ENCODE data around the gene SNX1. TPM values are rescaled to one million over a fixed set of nuclear protein-coding genes. Genes with fewer than 3 reads are reported as not detected.
A peak's percentile ranks its signal among the peaks of the same experiment; 100 is the strongest.

Gene SNX1
- total RNA-seq, 1 experiment from 2014 or later: 94.5 TPM

DNA sequence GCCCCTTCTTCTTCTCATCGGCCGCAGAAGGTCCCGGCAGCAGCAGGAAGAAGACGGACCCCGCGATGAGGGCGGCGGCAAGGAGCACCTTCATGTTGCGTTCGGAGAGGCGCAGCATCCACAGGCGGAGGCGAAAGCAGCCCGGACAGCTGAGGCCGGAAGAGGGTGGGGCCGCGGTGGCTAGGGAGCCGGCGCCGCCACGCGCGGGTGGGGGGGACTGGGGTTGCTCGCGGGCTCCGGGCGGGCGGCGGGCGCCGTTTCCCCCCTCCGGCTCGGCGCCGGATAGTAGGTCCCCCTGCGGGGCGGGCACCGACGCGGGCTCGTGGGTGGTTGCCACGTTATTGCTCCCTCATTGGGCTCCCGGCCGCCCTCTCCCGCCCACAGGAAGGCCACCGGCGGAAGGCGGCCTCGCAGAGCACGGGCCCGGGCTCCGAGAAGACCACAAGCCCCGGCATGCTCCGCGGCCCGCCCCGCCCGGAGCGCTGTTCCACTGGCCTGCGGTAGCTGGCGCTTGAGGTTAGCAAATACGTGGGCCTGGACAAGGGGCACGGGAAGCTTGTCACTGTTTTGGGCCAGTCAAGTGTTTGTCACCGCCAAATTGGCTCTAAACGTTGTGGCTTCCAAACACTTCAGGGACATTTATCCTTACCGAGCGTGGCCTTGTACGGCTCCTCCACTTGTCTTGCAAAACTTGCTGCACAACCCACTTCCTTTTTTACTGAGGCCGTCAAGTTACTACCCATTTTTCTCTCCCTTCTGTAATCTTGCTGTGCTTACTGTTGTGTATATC lies 67.3 kb downstream of the SNX1 start, which contains the start of gene PPIB:
Gene PPIB (minus strand): TSS at position 154 of the 790 bp plus-strand sequence. CDS start 36 bp downstream, at position 118.
- POLR2A ChIA-PET (ENCODE audit: low non-redundant PET): interaction anchor here (0.6 to 0.9 kb wide), 2 partner anchors 10 to 14 kb away, joined by 3 to 7 read pairs; no protein-coding TSS in a partner anchor
- Histone ChIP-seq H3K27ac (ENCODE audit: low read depth, low read length, poor library complexity, severe bottlenecking) (peak within 1 kb of the TSS; percentile 79), H3K4me1 (ENCODE audit: insufficient read depth, low read length, poor library complexity, severe bottlenecking) (peaks cover 10% of the 10 kb centered on the region), H3K4me3 (ENCODE audit: low read depth, low read length, poor library complexity, severe bottlenecking) (peak within 1 kb of the TSS; percentile 77), H3K9me3 (ENCODE audit: low read depth, low read length, poor library complexity, severe bottlenecking) (no peaks in the 10 kb centered on the region), H3K27me3 (replicated peaks; ENCODE audit: insufficient read depth, low read depth, low read length, poor library complexity) (no peaks in the 10 kb centered on the region), H3K36me3 (ENCODE audit: insufficient read depth, low read length, poor library complexity, severe bottlenecking) (peaks cover 32% of the 10 kb centered on the region)
- BruUV-seq (replicated peaks): no TSS peak
- TF ChIP-seq EZH2 (IDR thresholded peaks at IDR 0.05; ENCODE audit: borderline replicate concordance, low read depth, low read length, poor library complexity, severe bottlenecking): no peak
- TF ChIP-seq, protein P1, sequence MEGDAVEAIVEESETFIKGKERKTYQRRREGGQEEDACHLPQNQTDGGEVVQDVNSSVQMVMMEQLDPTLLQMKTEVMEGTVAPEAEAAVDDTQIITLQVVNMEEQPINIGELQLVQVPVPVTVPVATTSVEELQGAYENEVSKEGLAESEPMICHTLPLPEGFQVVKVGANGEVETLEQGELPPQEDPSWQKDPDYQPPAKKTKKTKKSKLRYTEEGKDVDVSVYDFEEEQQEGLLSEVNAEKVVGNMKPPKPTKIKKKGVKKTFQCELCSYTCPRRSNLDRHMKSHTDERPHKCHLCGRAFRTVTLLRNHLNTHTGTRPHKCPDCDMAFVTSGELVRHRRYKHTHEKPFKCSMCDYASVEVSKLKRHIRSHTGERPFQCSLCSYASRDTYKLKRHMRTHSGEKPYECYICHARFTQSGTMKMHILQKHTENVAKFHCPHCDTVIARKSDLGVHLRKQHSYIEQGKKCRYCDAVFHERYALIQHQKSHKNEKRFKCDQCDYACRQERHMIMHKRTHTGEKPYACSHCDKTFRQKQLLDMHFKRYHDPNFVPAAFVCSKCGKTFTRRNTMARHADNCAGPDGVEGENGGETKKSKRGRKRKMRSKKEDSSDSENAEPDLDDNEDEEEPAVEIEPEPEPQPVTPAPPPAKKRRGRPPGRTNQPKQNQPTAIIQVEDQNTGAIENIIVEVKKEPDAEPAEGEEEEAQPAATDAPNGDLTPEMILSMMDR (conservative IDR thresholded peaks at IDR 0.05; ENCODE audit: low read depth, low read length): peak; percentile 73
- DNase-seq (ENCODE audit: low spot score): peak; percentile 99
- intact Hi-C loops (cut with micrococcal nuclease; ENCODE audit: unreplicated experiment): loop anchor here (1.0 kb wide), 1 partner anchor 193 kb away; the partner anchor contains the start of gene CSNK1G1
- CTCF ChIA-PET: interaction anchor here (0.6 to 1.7 kb wide), 5 partner anchors 9 to 1350 kb away, joined by 3 to 7 read pairs (median 6); no protein-coding TSS in a partner anchor

GRCh38 chr15:64163659-64164362 lies 68.0 kb downstream of the SNX1 start:
- ChIA-PET CTCF (interaction anchor here (0.6 to 1.7 kb wide), 4 partner anchors 10 to 515 kb away, joined by 3 to 7 read pairs (median 3); no protein-coding TSS in a partner anchor), POLR2A (ENCODE audit: low non-redundant PET) (interaction anchor here (0.9 kb wide), 1 partner anchor 11 kb away, joined by 3 read pairs; no protein-coding TSS in a partner anchor)
- intact Hi-C loops (cut with micrococcal nuclease; ENCODE audit: unreplicated experiment): loop anchor here (1.0 kb wide), 1 partner anchor 192 kb away; the partner anchor contains the start of gene CSNK1G1
- Histone ChIP-seq H3K4me3 (ENCODE audit: low read depth, low read length, poor library complexity, severe bottlenecking) (peak overlapping the region; percentile 77), H3K9me3 (ENCODE audit: low read depth, low read length, poor library complexity, severe bottlenecking) (no peaks in the 10 kb centered on the region), H3K36me3 (ENCODE audit: insufficient read depth, low read length, poor library complexity, severe bottlenecking) (peaks cover 25% of the 10 kb centered on the region), H3K27me3 (replicated peaks; ENCODE audit: insufficient read depth, low read depth, low read length, poor library complexity) (no peaks in the 10 kb centered on the region), H3K27ac (ENCODE audit: low read depth, low read length, poor library complexity, severe bottlenecking) (peak overlapping the region; percentile 25), H3K4me1 (ENCODE audit: insufficient read depth, low read length, poor library complexity, severe bottlenecking) (peaks cover 10% of the 10 kb centered on the region)
- TF ChIP-seq, protein P1 (conservative IDR thresholded peaks at IDR 0.05; ENCODE audit: low read depth, low read length): no peak
- no peak for TF ChIP-seq EZH2 (IDR thresholded peaks at IDR 0.05; ENCODE audit: borderline replicate concordance, low read depth, low read length, poor library complexity, severe bottlenecking)
- DNase-seq (ENCODE audit: low spot score): no peak
- BruUV-seq (replicated peaks): TSS peak; percentile 89

GRCh38 chr15:64164436-64164835 lies 68.7 kb downstream of the SNX1 start:
- no peak for TF ChIP-seq EZH2 (IDR thresholded peaks at IDR 0.05; ENCODE audit: borderline replicate concordance, low read depth, low read length, poor library complexity, severe bottlenecking)
- TF ChIP-seq, protein P1 (conservative IDR thresholded peaks at IDR 0.05; ENCODE audit: low read depth, low read length): no peak

More at GRCh38 chr15:64164436-64164835, 68.7 kb downstream of the SNX1 start:
- H3K27ac ChIP-seq (ENCODE audit: low read depth, low read length, poor library complexity, severe bottlenecking): no peak overlapping the region
- BruUV-seq (replicated peaks): no TSS peak
- H3K27me3 ChIP-seq (replicated peaks; ENCODE audit: insufficient read depth, low read depth, low read length, poor library complexity): no peaks in the 10 kb centered on the region
- intact Hi-C loops (cut with micrococcal nuclease; ENCODE audit: unreplicated experiment): no loop called here
- no peak for DNase-seq (ENCODE audit: low spot score)
- H3K4me3 ChIP-seq (ENCODE audit: low read depth, low read length, poor library complexity, severe bottlenecking): no peak overlapping the region
- H3K4me1 ChIP-seq (ENCODE audit: insufficient read depth, low read length, poor library complexity, severe bottlenecking): peaks cover 10% of the 10 kb centered on the region
- H3K36me3 ChIP-seq (ENCODE audit: insufficient read depth, low read length, poor library complexity, severe bottlenecking): peaks cover 19% of the 10 kb centered on the region
- ChIA-PET POLR2A (ENCODE audit: low non-redundant PET) (no interaction called here), CTCF (interaction anchor here (0.6 to 0.9 kb wide), 2 partner anchors 114 to 515 kb away, joined by 3 read pairs; no protein-coding TSS in a partner anchor)
- no peaks in the 10 kb centered on the region for H3K9me3 ChIP-seq (ENCODE audit: low read depth, low read length, poor library complexity, severe bottlenecking)

Data from A673 (cell line).